CD14-positive monocyte (primary cell): ENCODE data around the gene TFPI. TPM values are rescaled to one million over a fixed set of nuclear protein-coding genes. Genes with fewer than 3 reads are reported as not detected.

Experiments
- DNase-seq, 3 donors: peaks; one replicate each; pipeline ENCODE4 v3.0.0-alpha.2; 2011 to 2022
- H2AFZ ChIP-seq: 2 replicates; pipeline ENCODE4 v1.6.0; 2012; ENCODE audit warnings: mild to moderate bottlenecking, low read depth, low read length, inconsistent platforms; ENCODE audit not compliant: insufficient read depth, poor library complexity, severe bottlenecking
- H3K27ac ChIP-seq, 2 donors: 1 replicate in 1 of 2; 2 replicates in 1 of 2; pipeline ENCODE4 v1.5.1; 2012 to 2013; ENCODE audit warnings: low read length in 2 of 2, control low read depth in 1 of 2, inconsistent platforms in 1 of 2, low read depth in 1 of 2, mild to moderate bottlenecking in 1 of 2
- H3K27me3 ChIP-seq, 2 donors: one replicate each; pipeline versions ENCODE4 v1.6.0 to v1.6.1; 2011 to 2013; ENCODE audit warnings: low read length in 2 of 2; ENCODE audit not compliant: control insufficient read depth in 2 of 2, insufficient read depth in 2 of 2
- H3K36me3 ChIP-seq, 2 donors: replicated peaks in 1 of 2; 1 replicate in 1 of 2; 2 replicates in 1 of 2; pipeline versions ENCODE4 v1.5.1 to v1.6.1; 2012 to 2013; ENCODE audit warnings: low read length in 2 of 2, control low read depth in 1 of 2, inconsistent platforms in 1 of 2, mild to moderate bottlenecking in 1 of 2; ENCODE audit not compliant: insufficient read depth in 2 of 2, control insufficient read depth in 1 of 2
- H3K4me1 ChIP-seq, 2 donors: 1 replicate in 1 of 2; 2 replicates in 1 of 2; pipeline versions ENCODE4 v1.5.1 to v1.6.1; 2012 to 2013; ENCODE audit warnings: low read length in 2 of 2, control low read depth in 1 of 2, inconsistent platforms in 1 of 2, mild to moderate bottlenecking in 1 of 2, moderate library complexity in 1 of 2; ENCODE audit not compliant: insufficient read depth in 2 of 2, control insufficient read depth in 1 of 2
- H3K4me2 ChIP-seq: replicated peaks from 2 replicates; pipeline ENCODE3; 2012; ENCODE audit warnings: low read length, moderate library complexity, mild to moderate bottlenecking; ENCODE audit not compliant: poor library complexity, severe bottlenecking; ENCODE audit errors: extremely low read depth
- H3K4me3 ChIP-seq, 3 experiments: fragments of 200-600 bp in 1 of 3; sonication (generic) in 1 of 3; replicated peaks in 1 of 3; 1 replicate in 2 of 3; 2 replicates in 1 of 3; pipeline ENCODE4 v1.5.1; 2011 to 2013; ENCODE audit warnings: low read length in 3 of 3, mild to moderate bottlenecking in 3 of 3, control low read depth in 2 of 3, low read depth in 2 of 3, inconsistent platforms in 1 of 3, moderate library complexity in 1 of 3
- H3K79me2 ChIP-seq: 2 replicates; pipeline ENCODE4 v1.6.0; 2012; ENCODE audit warnings: mild to moderate bottlenecking, control low read depth, inconsistent platforms, low read length, moderate library complexity; ENCODE audit not compliant: insufficient read depth
- H3K9ac ChIP-seq: 2 replicates; pipeline ENCODE4 v1.6.0; 2017; ENCODE audit warnings: low read length, mild to moderate bottlenecking; ENCODE audit not compliant: insufficient read depth, poor library complexity, severe bottlenecking
- H3K9me3 ChIP-seq, 2 donors: replicated peaks in 1 of 2; 1 replicate in 1 of 2; 2 replicates in 1 of 2; pipeline versions ENCODE4 v1.5.1 to v1.6.1; 2012 to 2013; ENCODE audit warnings: low read length in 2 of 2, control low read depth in 1 of 2; ENCODE audit not compliant: control insufficient read depth in 1 of 2, insufficient read depth in 1 of 2
- H4K20me1 ChIP-seq: 2 replicates; pipeline ENCODE4 v1.6.0; 2012; ENCODE audit warnings: mild to moderate bottlenecking, low read length, control low read depth, moderate library complexity; ENCODE audit not compliant: insufficient read depth
- H3K27ac Mint-ChIP-seq, 7 donors: one replicate each; pipeline ENCODE4 v1.8.0; 2020; ENCODE audit warnings: mild to moderate bottlenecking in 7 of 7, mixed read lengths in 7 of 7, moderate library complexity in 6 of 7, inconsistent platforms in 2 of 7
- H3K27me3 Mint-ChIP-seq, 3 donors: one replicate each; pipeline ENCODE4 v1.8.0; 2021 to 2022; ENCODE audit warnings: low read depth in 3 of 3, mild to moderate bottlenecking in 3 of 3, mixed read lengths in 3 of 3, moderate library complexity in 3 of 3, inconsistent platforms in 1 of 3
- H3K36me3 Mint-ChIP-seq, 2 donors: one replicate each; pipeline ENCODE4 v1.8.0; 2020; ENCODE audit warnings: mixed read lengths in 2 of 2, inconsistent platforms in 1 of 2, mild to moderate bottlenecking in 1 of 2
- H3K4me1 Mint-ChIP-seq: one replicate; pipeline ENCODE4 v1.8.0; 2020; ENCODE audit warnings: mild to moderate bottlenecking, mixed read lengths
- H3K4me3 Mint-ChIP-seq, 2 donors: one replicate each; pipeline ENCODE4 v1.8.0; 2020; ENCODE audit warnings: mild to moderate bottlenecking in 2 of 2, mixed read lengths in 2 of 2, moderate library complexity in 1 of 2
- H3K9me3 Mint-ChIP-seq, 7 donors: one replicate each; pipeline ENCODE4 v1.8.0; 2020 to 2022; ENCODE audit warnings: mixed read lengths in 7 of 7, mild to moderate bottlenecking in 6 of 7, moderate library complexity in 6 of 7, inconsistent platforms in 2 of 7
- WGBS: methylation state at CpG from one replicate; pipeline ENCODE4 v1.1.5; 2013; ENCODE audit warnings: missing lambda C conversion rate; ENCODE audit not compliant: insufficient coverage; 5-methylcytosine and 5-hydroxymethylcytosine counted together
- intact Hi-C, 2 donors: fragments of 100-400 bp; cut with micrococcal nuclease; formaldehyde crosslinking; loops; one replicate each; pipeline versions ENCODE4 v1.15.0 to v1.15.1; 2023
- polyA plus RNA-seq, 3 donors: library from polyadenylated mRNA; depleted of rRNA in 1 of 3; unstranded in 2 of 3; stranded (reverse) in 1 of 3; fragments of 300-500 nt in 2 of 3; fragments of >200 nt in 1 of 3; fragmentation: Illumina TruSeq in 2 of 3; gene quantifications; 1 replicate in 2 of 3; 2 replicates in 1 of 3; pipeline ENCODE4 v1.2.3, GENCODE V29; 2012 to 2021
- TF ChIP-seq, protein P1 (sequence below): fragments of 200-600 bp; IDR thresholded peaks from one replicate; pipeline ENCODE4 v1.8.0; 2022; ENCODE audit warnings: antibody characterized with exemption, mild to moderate bottlenecking

Gene TFPI
- polyA plus RNA-seq, 3 donors = 0.46 TPM; not detected in 2

GRCh38 chr2:187569571-187569970 is 15.3 kb upstream of the TFPI start:
- H3K4me1 Mint-ChIP-seq = no peaks in the 10 kb centered on the region

GRCh38 chr2:187569042-187569441 is 14.8 kb upstream of the TFPI start:
- TF ChIP-seq, protein P1, sequence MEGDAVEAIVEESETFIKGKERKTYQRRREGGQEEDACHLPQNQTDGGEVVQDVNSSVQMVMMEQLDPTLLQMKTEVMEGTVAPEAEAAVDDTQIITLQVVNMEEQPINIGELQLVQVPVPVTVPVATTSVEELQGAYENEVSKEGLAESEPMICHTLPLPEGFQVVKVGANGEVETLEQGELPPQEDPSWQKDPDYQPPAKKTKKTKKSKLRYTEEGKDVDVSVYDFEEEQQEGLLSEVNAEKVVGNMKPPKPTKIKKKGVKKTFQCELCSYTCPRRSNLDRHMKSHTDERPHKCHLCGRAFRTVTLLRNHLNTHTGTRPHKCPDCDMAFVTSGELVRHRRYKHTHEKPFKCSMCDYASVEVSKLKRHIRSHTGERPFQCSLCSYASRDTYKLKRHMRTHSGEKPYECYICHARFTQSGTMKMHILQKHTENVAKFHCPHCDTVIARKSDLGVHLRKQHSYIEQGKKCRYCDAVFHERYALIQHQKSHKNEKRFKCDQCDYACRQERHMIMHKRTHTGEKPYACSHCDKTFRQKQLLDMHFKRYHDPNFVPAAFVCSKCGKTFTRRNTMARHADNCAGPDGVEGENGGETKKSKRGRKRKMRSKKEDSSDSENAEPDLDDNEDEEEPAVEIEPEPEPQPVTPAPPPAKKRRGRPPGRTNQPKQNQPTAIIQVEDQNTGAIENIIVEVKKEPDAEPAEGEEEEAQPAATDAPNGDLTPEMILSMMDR = no peak
- Histone ChIP-seq H3K9me3 (no peaks in the 10 kb centered on the region), H3K4me1 (no peaks in the 10 kb centered on the region), H3K27me3 (no peaks in the 10 kb centered on the region), H3K27ac (no peak overlapping the region), H4K20me1 (no peaks in the 10 kb centered on the region), H3K4me3 (no peak overlapping the region), H3K36me3 (no peaks in the 10 kb centered on the region), H3K79me2 (no peaks in the 10 kb centered on the region), H2AFZ (no peak overlapping the region), H3K9ac (no peak overlapping the region), H3K4me2 (no peak overlapping the region)
- no CpG with 5 or more reads among the region's 1 CpG for WGBS
- DNase-seq = no peak
- Mint-ChIP-seq H3K27me3 (peaks cover 0 to 1% (median 0%) of the 10 kb centered on the region in 3 donors), H3K4me1 (no peaks in the 10 kb centered on the region), H3K27ac (no peak overlapping the region), H3K9me3 (peaks cover 0 to 7% (median 4%) of the 10 kb centered on the region in 7 donors), H3K36me3 (no peaks in the 10 kb centered on the region), H3K4me3 (no peak overlapping the region)
- intact Hi-C loops = no loop called here

More at GRCh38 chr2:187569571-187569970, 15.3 kb upstream of the TFPI start:
- no peaks in the 10 kb centered on the region for H3K27me3 ChIP-seq
- no peak overlapping the region for H3K4me2 ChIP-seq
- no peak for DNase-seq
- no peaks in the 10 kb centered on the region for H3K9me3 ChIP-seq
- H3K9ac ChIP-seq = no peak overlapping the region
- TF ChIP-seq, protein P1 = no peak
- H3K27me3 Mint-ChIP-seq = peaks cover 0 to 1% (median 0%) of the 10 kb centered on the region in 3 donors
- no peaks in the 10 kb centered on the region for H3K4me1 ChIP-seq
- intact Hi-C loops = no loop called here
- no peak overlapping the region for H3K4me3 Mint-ChIP-seq
- H3K9me3 Mint-ChIP-seq = peaks cover 0 to 7% (median 3%) of the 10 kb centered on the region in 7 donors
- H3K27ac ChIP-seq = no peak overlapping the region
- no peak overlapping the region for H3K27ac Mint-ChIP-seq
- no peaks in the 10 kb centered on the region for H3K79me2 ChIP-seq
- H3K36me3 Mint-ChIP-seq = no peaks in the 10 kb centered on the region
- no peak overlapping the region for H3K4me3 ChIP-seq
- no peaks in the 10 kb centered on the region for H4K20me1 ChIP-seq
- no peak overlapping the region for H2AFZ ChIP-seq
- H3K36me3 ChIP-seq = no peaks in the 10 kb centered on the region
